ENCODE measurements around the gene SPATA13. TPM values are rescaled to one million over a fixed set of nuclear protein-coding genes. Genes with fewer than 3 reads are reported as not detected.

SPATA13 gene
- total and polyA plus RNA-seq, 3 experiments from 2014 or later = 60.7 to 97.8 (median 65.1) TPM

DNA sequence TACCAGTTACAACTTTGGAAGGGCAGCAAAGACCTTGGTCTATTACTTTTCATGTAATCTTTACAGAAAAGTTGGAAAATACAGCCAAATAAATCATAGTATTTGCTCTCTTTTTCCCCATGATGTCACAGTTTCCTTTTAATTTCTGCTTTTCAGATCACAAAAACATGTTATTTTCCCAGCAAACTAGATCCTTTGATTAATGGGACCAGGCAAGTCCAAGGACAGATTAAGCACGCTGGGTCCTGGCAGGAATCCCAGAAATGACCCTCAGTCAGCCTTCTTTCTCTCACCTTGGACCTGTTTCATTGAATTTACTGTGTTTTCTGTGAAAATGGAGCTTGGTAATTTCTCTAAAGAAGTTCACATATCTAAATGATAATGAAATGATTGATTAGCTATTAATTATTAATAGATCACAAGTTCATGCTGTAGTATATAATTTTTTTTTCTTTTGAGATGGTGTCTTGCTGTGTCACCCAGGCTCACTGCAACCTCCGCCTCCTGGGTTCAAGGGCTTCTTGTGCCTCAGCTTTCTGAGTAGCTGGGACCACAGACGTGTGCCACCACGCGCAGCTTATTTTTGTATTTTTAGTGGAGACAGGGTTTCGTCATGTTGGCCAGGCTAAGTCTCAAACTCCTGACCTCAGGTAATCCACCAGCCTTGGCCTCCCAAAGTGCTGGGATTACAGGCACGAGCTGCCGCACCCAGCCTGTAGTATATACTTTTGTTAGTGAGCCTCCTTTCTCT lies 16.0 kb downstream of the SPATA13 start:
- Mint-ChIP-seq H3K9me3 (no peaks in the 10 kb centered on the region), H3K36me3 (peaks cover 0 to 9% (median 0%) of the 10 kb centered on the region in 3 donors), H3K27me3 (peaks cover 0 to 2% of the 10 kb centered on the region in 2 donors), H3K4me1 (peaks cover 8 to 11% (median 10%) of the 10 kb centered on the region in 3 donors), H3K27ac (no peak overlapping the region), H3K4me3 (no peak overlapping the region)
- H3K27me3 ChIP-seq (ENCODE audit: insufficient read depth, low read length, poor library complexity, severe bottlenecking) = no peaks in the 10 kb centered on the region
- DNase-seq = no peak
- POLR2A ChIA-PET = no interaction called here
- CTCF ChIA-PET = no interaction called here
- peaks cover 4% of the 10 kb centered on the region for H3K4me1 ChIP-seq (ENCODE audit: insufficient read depth, low read length)
- no peak overlapping the region for H3K27ac ChIP-seq (ENCODE audit: low read depth, low read length)
- H3K9me3 ChIP-seq (ENCODE audit: low read length) = no peaks in the 10 kb centered on the region
- no peak overlapping the region for H3K4me3 ChIP-seq (ENCODE audit: low read length)
- H3K36me3 ChIP-seq (ENCODE audit: insufficient read depth, low read length) = no peaks in the 10 kb centered on the region

DNA sequence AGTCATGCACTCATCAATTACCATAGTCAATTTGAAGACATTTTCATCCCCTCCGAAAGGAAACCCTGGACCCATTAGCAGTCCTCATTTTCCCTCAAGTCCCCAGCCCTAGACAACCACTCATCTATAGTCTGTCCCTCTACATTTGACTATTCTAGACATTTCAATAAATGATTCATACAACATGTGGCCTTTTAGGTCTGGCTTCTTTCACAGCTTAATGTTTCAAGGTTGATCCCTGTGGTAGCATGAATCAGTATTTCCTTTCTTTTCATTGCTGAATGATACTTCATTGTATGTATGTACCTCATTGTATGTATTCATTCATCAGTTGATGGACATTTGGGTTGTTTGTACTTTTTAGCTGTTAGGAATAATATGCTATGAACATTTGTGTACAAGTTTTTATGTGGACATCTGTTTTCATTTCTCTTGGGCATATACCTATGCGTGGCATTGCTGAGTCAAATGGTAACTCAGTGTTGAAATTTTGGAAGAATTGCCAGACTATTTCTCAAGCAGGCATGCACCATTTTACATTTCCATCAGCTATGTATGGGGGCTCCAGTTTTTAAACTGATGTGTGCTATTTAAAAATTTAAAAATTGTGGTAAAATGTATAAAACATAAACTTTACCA lies 18.4 kb downstream of the SPATA13 start:
- Histone ChIP-seq H3K36me3 (ENCODE audit: insufficient read depth, low read length) (no peaks in the 10 kb centered on the region), H3K27me3 (ENCODE audit: insufficient read depth, low read length, poor library complexity, severe bottlenecking) (no peaks in the 10 kb centered on the region), H3K4me1 (ENCODE audit: insufficient read depth, low read length) (peaks cover 2% of the 10 kb centered on the region), H3K9me3 (ENCODE audit: low read length) (no peaks in the 10 kb centered on the region), H3K27ac (ENCODE audit: low read depth, low read length) (no peak overlapping the region), H3K4me3 (ENCODE audit: low read length) (no peak overlapping the region)
- Mint-ChIP-seq H3K9me3 (peaks cover 0 to 5% (median 5%) of the 10 kb centered on the region in 5 donors), H3K27me3 (peaks cover 0 to 2% of the 10 kb centered on the region in 2 donors), H3K4me1 (peaks cover 11 to 19% (median 15%) of the 10 kb centered on the region in 3 donors), H3K4me3 (no peak overlapping the region), H3K27ac (no peak overlapping the region), H3K36me3 (peaks cover 0 to 15% (median 0%) of the 10 kb centered on the region in 3 donors)
- ChIA-PET POLR2A (no interaction called here), CTCF (interaction anchor here (1.4 kb wide), 1 partner anchor 10 kb away, joined by 3 read pairs; no protein-coding TSS in a partner anchor)
- DNase-seq = no peak

GRCh38 chr13:24179486-24179850 lies 18.9 kb downstream of the SPATA13 start:
- H3K27me3 Mint-ChIP-seq = peaks cover 0 to 2% of the 10 kb centered on the region in 2 donors
- H3K9me3 ChIP-seq (ENCODE audit: low read length) = no peaks in the 10 kb centered on the region
- DNase-seq = no peak
- no peak overlapping the region for H3K27ac Mint-ChIP-seq
- peaks cover 8 to 14% (median 10%) of the 10 kb centered on the region in 3 donors for H3K4me1 Mint-ChIP-seq
- no peaks in the 10 kb centered on the region for H3K4me1 ChIP-seq (ENCODE audit: insufficient read depth, low read length)
- no peak overlapping the region for H3K27ac ChIP-seq (ENCODE audit: low read depth, low read length)
- H3K4me3 ChIP-seq (ENCODE audit: low read length) = no peak overlapping the region
- no peaks in the 10 kb centered on the region for H3K27me3 ChIP-seq (ENCODE audit: insufficient read depth, low read length, poor library complexity, severe bottlenecking)
- H3K4me3 Mint-ChIP-seq = no peak overlapping the region
- ChIA-PET CTCF (interaction anchor here (1.4 kb wide), 1 partner anchor 9 kb away, joined by 3 read pairs; no protein-coding TSS in a partner anchor), POLR2A (no interaction called here)
- H3K9me3 Mint-ChIP-seq = peaks cover 0 to 5% (median 5%) of the 10 kb centered on the region in 5 donors
- peaks cover 0 to 15% (median 0%) of the 10 kb centered on the region in 3 donors for H3K36me3 Mint-ChIP-seq
- H3K36me3 ChIP-seq (ENCODE audit: insufficient read depth, low read length) = no peaks in the 10 kb centered on the region

- Histone ChIP-seq H3K4me1 (ENCODE audit: insufficient read depth, low read length) (no peaks in the 10 kb centered on the region), H3K4me3 (ENCODE audit: low read length) (no peak overlapping the region), H3K9me3 (ENCODE audit: low read length) (no peaks in the 10 kb centered on the region), H3K27me3 (ENCODE audit: insufficient read depth, low read length, poor library complexity, severe bottlenecking) (no peaks in the 10 kb centered on the region), H3K36me3 (ENCODE audit: insufficient read depth, low read length) (no peaks in the 10 kb centered on the region), H3K27ac (ENCODE audit: low read depth, low read length) (no peak overlapping the region)
- Mint-ChIP-seq H3K27ac (no peak overlapping the region), H3K4me3 (no peak overlapping the region), H3K9me3 (peaks cover 0 to 5% (median 5%) of the 10 kb centered on the region in 5 donors), H3K4me1 (peaks cover 8 to 11% (median 10%) of the 10 kb centered on the region in 3 donors), H3K27me3 (peaks cover 0 to 2% of the 10 kb centered on the region in 2 donors), H3K36me3 (peaks cover 0 to 15% (median 0%) of the 10 kb centered on the region in 3 donors)
- no peak for DNase-seq
- POLR2A ChIA-PET = no interaction called here
- CTCF ChIA-PET = interaction anchor here (1.0 kb wide), 1 partner anchor 18 kb away, joined by 3 read pairs; no protein-coding TSS in a partner anchor
Measured at GRCh38 chr13:24180750-24181377, 20.3 kb downstream of the SPATA13 start.

DNA sequence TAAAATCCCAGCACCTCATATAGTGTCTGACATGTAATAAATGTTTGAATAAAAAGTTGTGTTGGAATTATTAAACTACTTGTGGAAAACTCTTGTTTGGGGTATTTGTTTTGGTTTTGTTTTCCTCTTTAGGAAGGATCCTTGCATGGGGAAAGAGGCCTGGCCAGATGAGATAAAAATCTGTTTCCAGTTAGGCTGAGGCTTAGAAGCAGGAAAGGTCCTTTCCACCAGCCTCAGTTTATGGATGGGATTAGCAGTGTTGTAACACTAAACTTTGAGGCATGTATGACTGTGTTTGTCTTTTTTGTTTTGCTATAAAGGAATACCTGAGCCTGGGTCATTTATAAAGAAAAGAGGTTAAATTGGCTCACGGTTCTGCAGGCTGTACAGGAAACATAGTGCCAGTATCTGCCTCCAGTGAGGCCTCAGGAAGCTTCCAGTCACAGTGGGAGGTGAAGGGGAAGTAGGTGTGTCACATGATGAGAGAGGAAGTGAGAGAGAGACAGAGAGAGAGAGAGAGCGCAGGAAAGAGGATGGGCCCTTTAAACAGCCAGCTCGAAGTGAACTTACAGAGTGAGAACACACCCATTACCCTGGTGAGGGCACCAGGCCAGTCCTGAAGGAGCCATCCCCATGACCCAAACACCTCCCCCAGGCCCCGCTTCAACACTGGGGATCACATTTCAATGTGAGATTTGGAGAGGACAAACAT lies 21.6 kb downstream of the SPATA13 start:
- Mint-ChIP-seq H3K27me3 (peaks cover 0 to 2% of the 10 kb centered on the region in 2 donors), H3K4me1 (peaks cover 8 to 14% (median 10%) of the 10 kb centered on the region in 3 donors), H3K9me3 (peaks cover 0 to 5% (median 5%) of the 10 kb centered on the region in 5 donors), H3K27ac (peak overlapping the region in 4 of 8 donors; percentile 11 to 74 (median 42)), H3K36me3 (peaks cover 0 to 15% (median 0%) of the 10 kb centered on the region in 3 donors), H3K4me3 (peak overlapping the region in 1 of 7 donors; percentile 52)
- Histone ChIP-seq H3K27ac (ENCODE audit: low read depth, low read length) (no peak overlapping the region), H3K27me3 (ENCODE audit: insufficient read depth, low read length, poor library complexity, severe bottlenecking) (no peaks in the 10 kb centered on the region), H3K36me3 (ENCODE audit: insufficient read depth, low read length) (no peaks in the 10 kb centered on the region), H3K4me3 (ENCODE audit: low read length) (no peak overlapping the region), H3K9me3 (ENCODE audit: low read length) (no peaks in the 10 kb centered on the region), H3K4me1 (ENCODE audit: insufficient read depth, low read length) (no peaks in the 10 kb centered on the region)
- DNase-seq = no peak
- CTCF ChIA-PET = interaction anchor here (1.5 kb wide), 1 partner anchor 10 kb away, joined by 3 read pairs; no protein-coding TSS in a partner anchor
- POLR2A ChIA-PET = no interaction called here

GRCh38 chr13:24182703-24183081 lies 22.2 kb downstream of the SPATA13 start:
- H3K27me3 Mint-ChIP-seq = peaks cover 0 to under 1% of the 10 kb centered on the region in 2 donors
- ChIA-PET POLR2A (no interaction called here), CTCF (interaction anchor here (1.5 kb wide), 1 partner anchor 9 kb away, joined by 3 read pairs; no protein-coding TSS in a partner anchor)
- H3K27me3 ChIP-seq (ENCODE audit: insufficient read depth, low read length, poor library complexity, severe bottlenecking) = no peaks in the 10 kb centered on the region
- H3K9me3 ChIP-seq (ENCODE audit: low read length) = no peaks in the 10 kb centered on the region
- peaks cover 8 to 19% (median 10%) of the 10 kb centered on the region in 3 donors for H3K4me1 Mint-ChIP-seq
- H3K36me3 ChIP-seq (ENCODE audit: insufficient read depth, low read length) = no peaks in the 10 kb centered on the region
- H3K4me1 ChIP-seq (ENCODE audit: insufficient read depth, low read length) = no peaks in the 10 kb centered on the region
- DNase-seq = no peak
- peaks cover 0 to 5% (median 5%) of the 10 kb centered on the region in 5 donors for H3K9me3 Mint-ChIP-seq
- peak overlapping the region in 1 of 8 donors; percentile 11 for H3K27ac Mint-ChIP-seq
- H3K4me3 Mint-ChIP-seq = no peak overlapping the region
- peaks cover 0 to 15% (median 0%) of the 10 kb centered on the region in 3 donors for H3K36me3 Mint-ChIP-seq
- no peak overlapping the region for H3K4me3 ChIP-seq (ENCODE audit: low read length)
- H3K27ac ChIP-seq (ENCODE audit: low read depth, low read length) = no peak overlapping the region

DNA sequence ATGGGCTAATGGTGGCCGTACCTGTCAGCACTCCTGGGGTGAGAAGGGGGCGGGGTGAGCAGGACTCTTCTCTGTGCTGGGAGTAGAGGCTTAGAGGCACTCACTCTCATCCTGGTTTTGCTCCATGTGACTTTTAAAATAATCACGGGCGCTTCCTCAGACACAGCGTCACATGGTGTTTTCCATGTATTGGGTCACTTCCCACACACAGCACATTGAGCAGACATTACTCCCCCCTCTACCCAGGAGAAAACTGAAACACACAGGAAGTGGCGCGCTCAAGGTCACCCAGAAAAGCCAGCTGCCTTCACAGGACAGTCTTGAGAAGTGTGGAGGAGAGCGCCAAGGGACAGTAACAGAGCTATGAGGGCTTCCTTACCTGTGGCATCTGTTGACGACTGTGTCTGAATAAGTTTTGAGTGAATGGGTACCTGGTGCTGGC lies 23.2 kb downstream of the SPATA13 start:
- Histone ChIP-seq H3K27me3 (ENCODE audit: insufficient read depth, low read length, poor library complexity, severe bottlenecking) (no peaks in the 10 kb centered on the region), H3K9me3 (ENCODE audit: low read length) (no peaks in the 10 kb centered on the region), H3K4me3 (ENCODE audit: low read length) (no peak overlapping the region), H3K4me1 (ENCODE audit: insufficient read depth, low read length) (no peaks in the 10 kb centered on the region), H3K36me3 (ENCODE audit: insufficient read depth, low read length) (no peaks in the 10 kb centered on the region), H3K27ac (ENCODE audit: low read depth, low read length) (no peak overlapping the region)
- CTCF ChIA-PET = interaction anchor here (1.5 kb wide), 1 partner anchor 8 kb away, joined by 3 read pairs; no protein-coding TSS in a partner anchor
- Mint-ChIP-seq H3K27ac (no peak overlapping the region), H3K27me3 (no peaks in the 10 kb centered on the region), H3K36me3 (peaks cover 0 to 10% (median 0%) of the 10 kb centered on the region in 3 donors), H3K9me3 (peaks cover 0 to 5% (median 5%) of the 10 kb centered on the region in 5 donors), H3K4me1 (peaks cover 8 to 24% (median 10%) of the 10 kb centered on the region in 3 donors), H3K4me3 (no peak overlapping the region)
- no peak for DNase-seq
- POLR2A ChIA-PET = no interaction called here
